ENCODE data around the gene IL12RB2.

Gene IL12RB2

GRCh38 chr1:67352211-67352610 is 44.5 kb downstream of the IL12RB2 start:
- no peaks in the 10 kb centered on the region for H3K27me3 Mint-ChIP-seq (ENCODE audit: low read depth)
- H3K27ac Mint-ChIP-seq: no peak overlapping the region
- no peak for TF ChIP-seq CTCF (IDR thresholded peaks at IDR 0.05; ENCODE audit: unreplicated experiment in 3 of 3)
- H3K9me3 Mint-ChIP-seq: no peaks in the 10 kb centered on the region
- H3K36me3 Mint-ChIP-seq (ENCODE audit: low read depth): no peaks in the 10 kb centered on the region
- H3K4me1 Mint-ChIP-seq: peaks cover 14% of the 10 kb centered on the region
- H3K4me3 Mint-ChIP-seq: no peak overlapping the region

- H3K4me3 Mint-ChIP-seq: no peak overlapping the region
- no peak for TF ChIP-seq CTCF (IDR thresholded peaks at IDR 0.05; ENCODE audit: unreplicated experiment in 3 of 3)
- H3K27me3 Mint-ChIP-seq (ENCODE audit: low read depth): no peaks in the 10 kb centered on the region
- no peaks in the 10 kb centered on the region for H3K9me3 Mint-ChIP-seq
- no peaks in the 10 kb centered on the region for H3K4me1 Mint-ChIP-seq
- H3K27ac Mint-ChIP-seq: no peak overlapping the region
- H3K36me3 Mint-ChIP-seq (ENCODE audit: low read depth): no peaks in the 10 kb centered on the region
Observed at GRCh38 chr1:67355745-67356424, 48.2 kb downstream of the IL12RB2 start.

DNA sequence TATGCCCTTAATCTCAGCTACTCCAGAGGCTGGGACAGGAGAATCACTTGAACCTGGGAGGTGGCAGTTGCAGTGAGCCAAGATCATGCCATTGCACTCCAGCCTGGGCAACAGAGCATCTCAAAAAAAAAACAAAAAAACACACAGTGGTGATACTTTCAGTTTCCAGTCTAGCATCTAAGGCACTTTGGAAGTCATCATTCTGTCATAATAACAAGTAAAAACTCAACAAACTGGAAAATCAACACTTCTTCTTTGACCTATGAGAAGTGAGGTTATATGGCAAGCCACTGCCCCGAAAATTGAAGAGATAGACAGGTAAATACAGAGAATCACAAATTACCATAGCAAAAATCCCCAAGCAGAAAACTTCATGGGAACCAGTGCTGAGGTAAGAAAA is 51.9 kb downstream of the IL12RB2 start:
- TF ChIP-seq CTCF (IDR thresholded peaks at IDR 0.05; ENCODE audit: unreplicated experiment in 3 of 3): no peak
- Mint-ChIP-seq H3K4me1 (no peaks in the 10 kb centered on the region), H3K27me3 (ENCODE audit: low read depth) (no peaks in the 10 kb centered on the region), H3K9me3 (no peaks in the 10 kb centered on the region), H3K4me3 (no peak overlapping the region), H3K36me3 (ENCODE audit: low read depth) (no peaks in the 10 kb centered on the region), H3K27ac (no peak overlapping the region)

- TF ChIP-seq CTCF (IDR thresholded peaks at IDR 0.05; ENCODE audit: unreplicated experiment in 3 of 3): no peak
- Mint-ChIP-seq H3K4me1 (no peaks in the 10 kb centered on the region), H3K36me3 (ENCODE audit: low read depth) (no peaks in the 10 kb centered on the region), H3K27me3 (ENCODE audit: low read depth) (no peaks in the 10 kb centered on the region), H3K27ac (no peak overlapping the region), H3K9me3 (no peaks in the 10 kb centered on the region), H3K4me3 (no peak overlapping the region)
Observed at GRCh38 chr1:67361641-67362040, 54.0 kb downstream of the IL12RB2 start.

DNA sequence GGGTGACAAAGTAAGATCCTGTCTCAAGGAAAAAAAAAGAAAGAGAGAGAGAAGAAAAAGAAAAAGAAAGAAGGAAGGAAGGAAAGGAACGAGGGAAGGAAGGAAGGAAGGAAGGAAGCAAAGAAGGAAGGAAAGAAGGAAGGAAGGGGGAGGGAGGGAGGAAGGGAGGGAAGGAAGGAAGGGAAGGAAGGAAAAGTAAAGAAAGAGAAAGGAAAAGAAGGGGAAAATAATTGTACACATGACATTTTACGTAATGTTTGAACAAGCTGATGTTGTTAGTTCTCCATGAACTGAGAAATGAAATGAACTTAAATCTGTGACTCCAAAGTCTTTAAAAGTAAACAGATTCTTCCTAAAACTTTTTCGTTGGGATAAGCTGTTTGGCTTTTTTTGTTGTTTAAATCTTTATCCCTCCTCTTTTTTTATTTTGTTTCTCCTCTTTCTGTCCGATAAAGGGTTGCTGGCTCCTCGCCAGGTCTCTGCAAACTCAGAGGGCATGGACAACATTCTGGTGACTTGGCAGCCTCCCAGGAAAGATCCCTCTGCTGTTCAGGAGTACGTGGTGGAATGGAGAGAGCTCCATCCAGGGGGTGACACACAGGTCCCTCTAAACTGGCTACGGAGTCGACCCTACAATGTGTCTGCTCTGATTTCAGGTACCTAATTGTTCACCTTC is 59.8 kb downstream of the IL12RB2 start:
- H3K4me3 Mint-ChIP-seq: no peak overlapping the region
- H3K27me3 Mint-ChIP-seq (ENCODE audit: low read depth): peaks cover 5% of the 10 kb centered on the region
- no peak overlapping the region for H3K27ac Mint-ChIP-seq
- no peaks in the 10 kb centered on the region for H3K9me3 Mint-ChIP-seq
- no peak for TF ChIP-seq CTCF (IDR thresholded peaks at IDR 0.05; ENCODE audit: unreplicated experiment in 3 of 3)
- H3K36me3 Mint-ChIP-seq (ENCODE audit: low read depth): no peaks in the 10 kb centered on the region
- peaks cover 3% of the 10 kb centered on the region for H3K4me1 Mint-ChIP-seq

DNA sequence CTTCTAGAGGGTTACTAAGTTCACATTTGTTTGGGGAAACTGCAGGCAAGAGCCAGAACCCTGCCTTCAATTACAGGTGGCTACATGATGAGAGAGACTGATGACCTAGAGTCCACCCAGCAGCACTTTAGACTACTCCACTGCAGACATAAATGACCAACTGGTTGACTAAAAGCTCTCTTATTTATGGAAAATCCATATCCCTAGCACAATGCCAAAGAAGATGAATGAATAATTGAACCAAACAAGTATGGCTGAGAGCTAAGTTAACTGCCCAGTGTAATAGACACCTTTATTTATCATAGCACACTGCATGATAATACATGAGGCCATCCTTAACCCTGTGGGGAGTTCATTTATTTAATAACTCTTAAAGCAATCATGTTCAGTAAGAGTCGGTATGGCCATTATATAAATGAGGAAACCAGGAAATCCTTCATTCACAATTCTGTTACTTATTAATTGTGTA is 60.4 kb downstream of the IL12RB2 start:
- no peaks in the 10 kb centered on the region for H3K36me3 Mint-ChIP-seq (ENCODE audit: low read depth)

More for the DNA sequence above, 60.4 kb downstream of the IL12RB2 start:
- no peak for TF ChIP-seq CTCF (IDR thresholded peaks at IDR 0.05; ENCODE audit: unreplicated experiment in 3 of 3)
- no peak overlapping the region for H3K27ac Mint-ChIP-seq
- no peaks in the 10 kb centered on the region for H3K9me3 Mint-ChIP-seq
- H3K27me3 Mint-ChIP-seq (ENCODE audit: low read depth): peaks cover 5% of the 10 kb centered on the region
- H3K4me3 Mint-ChIP-seq: no peak overlapping the region
- peaks cover 3% of the 10 kb centered on the region for H3K4me1 Mint-ChIP-seq
